ENCODE measurements around the gene TICAM2.
"Not testable (repeated sequence)": the region's sequence is repeated elsewhere in the genome, so short reads cannot be mapped to it uniquely, and the experiment has no call there.

Gene TICAM2

GRCh38 chr5:115601701-115602590 lies at the start of gene TICAM2:
Gene TICAM2, minus strand, starts transcription at chr5:115602479. Its CDS starts 21,223 bp downstream, at chr5:115581256.
- DNase-seq: peak in 1 of 3 experiments; percentile 5

GRCh38 chr5:115649541-115649940 lies 47.3 kb upstream of the TICAM2 start:
- no peak for DNase-seq

GRCh38 chr5:115648056-115648455 lies 45.8 kb upstream of the TICAM2 start:
- no peak for DNase-seq

- not testable (repeated sequence) for DNase-seq
Observed at GRCh38 chr5:115645386-115645785, 43.1 kb upstream of the TICAM2 start.

- DNase-seq: no peak
Observed at GRCh38 chr5:115644046-115644445, 41.8 kb upstream of the TICAM2 start.

- no peak for DNase-seq
Observed at GRCh38 chr5:115641948-115642347, 39.7 kb upstream of the TICAM2 start.

GRCh38 chr5:115640274-115640673 lies 38.0 kb upstream of the TICAM2 start:
- DNase-seq: no peak

- DNase-seq: no peak
Observed at GRCh38 chr5:115639377-115639776, 37.1 kb upstream of the TICAM2 start.

- DNase-seq: no peak
Observed at GRCh38 chr5:115637507-115637906, 35.2 kb upstream of the TICAM2 start.

GRCh38 chr5:115636008-115636407 lies 33.7 kb upstream of the TICAM2 start:
- no peak for DNase-seq

- DNase-seq: peak; percentile 58 to 82 (median 71)
Observed at GRCh38 chr5:115634343-115635132, 32.3 kb upstream of the TICAM2 start.

GRCh38 chr5:115629903-115630302 lies 27.6 kb upstream of the TICAM2 start:
- no peak for DNase-seq

- no peak for DNase-seq
Observed at GRCh38 chr5:115627295-115627865, 25.1 kb upstream of the TICAM2 start.

GRCh38 chr5:115626445-115626823 lies 24.2 kb upstream of the TICAM2 start:
- no peak for DNase-seq

GRCh38 chr5:115625579-115626444 lies 23.5 kb upstream of the TICAM2 start, which contains the start of gene TMED7:
Gene TMED7, minus strand, starts transcription at chr5:115626036. Its CDS starts 244 bp downstream, at chr5:115625792.
- peak; percentile 91 to 96 (median 96) for DNase-seq

GRCh38 chr5:115624994-115625393 lies 22.7 kb upstream of the TICAM2 start:
- peak in 1 of 3 experiments; percentile 49 for DNase-seq

- DNase-seq: no peak
Observed at GRCh38 chr5:115623658-115624057, 21.4 kb upstream of the TICAM2 start.

- DNase-seq: no peak
Observed at GRCh38 chr5:115621365-115621900, 19.2 kb upstream of the TICAM2 start.

- no peak for DNase-seq
Observed at GRCh38 chr5:115616892-115617291, 14.6 kb upstream of the TICAM2 start.

GRCh38 chr5:115616472-115616871 lies 14.2 kb upstream of the TICAM2 start:
- DNase-seq: no peak

- DNase-seq: no peak
Observed at GRCh38 chr5:115611873-115612272, 9.6 kb upstream of the TICAM2 start.

- no peak for DNase-seq
Observed at GRCh38 chr5:115607935-115608334, 5.7 kb upstream of the TICAM2 start.

Measured in NCI-H1417 (cell line).